AG04449 (cell line): Measurements from ENCODE around the gene MRPL52.

ENCODE experiments used
- CTCF ChIA-PET: fragments of 350-600 bp; formaldehyde crosslinking; extraction: SDS; loops from one replicate; lab custom pipeline; 2021; ENCODE audit warnings: antibody characterized with exemption; lab: Yijun Ruan, JAX
- POLR2A ChIA-PET: fragments of 400-600, 350-600 bp; formaldehyde crosslinking; extraction: SDS; loops from one replicate; lab custom pipeline; 2020; ENCODE audit warnings: antibody characterized with exemption, inconsistent platforms; lab: Yijun Ruan, JAX
- DNase-seq: peaks from one replicate; pipeline ENCODE4 v3.0.0-alpha.2; 2010; ENCODE audit warnings: low read depth, low spot score
- H3K4me3 ChIP-seq: 2 replicates; pipeline ENCODE4 v1.5.1; 2011; ENCODE audit warnings: low read depth, mild to moderate bottlenecking, control low read depth, low read length
- CTCF ChIP-seq: IDR thresholded peaks from one replicate; pipeline ENCODE4 v1.5.1; 2011; ENCODE audit warnings: mild to moderate bottlenecking, moderate library complexity, low read length, control low read depth, inconsistent platforms; ENCODE audit not compliant: insufficient read depth; ENCODE audit errors: missing control alignments

Gene MRPL52

GRCh38 chr14:22843123-22843925 lies 13.6 kb downstream of the MRPL52 start:
- no peak overlapping the region for H3K4me3 ChIP-seq
- DNase-seq: no peak
- POLR2A ChIA-PET: interaction anchor here (1.0 kb wide), 1 partner anchor 20 kb away, joined by 3 read pairs; no protein-coding TSS in a partner anchor
- CTCF ChIA-PET: interaction anchor here (0.8 to 13.5 kb wide), 6 partner anchors 7 to 291 kb away, joined by 3 to 272 read pairs (median 4); no protein-coding TSS in a partner anchor
- no peak for TF ChIP-seq CTCF

- no peak for TF ChIP-seq CTCF
- ChIA-PET CTCF (interaction anchor here (1.2 to 13.5 kb wide), 7 partner anchors 6 to 284 kb away, joined by 4 to 272 read pairs (median 6); no protein-coding TSS in a partner anchor), POLR2A (no interaction called here)
- no peak for DNase-seq
- no peak overlapping the region for H3K4me3 ChIP-seq
Measured at GRCh38 chr14:22844221-22845102, 14.8 kb downstream of the MRPL52 start.

- no peak overlapping the region for H3K4me3 ChIP-seq
- ChIA-PET POLR2A (no interaction called here), CTCF (interaction anchor here (1.2 to 10.9 kb wide), 7 partner anchors 7 to 284 kb away, joined by 4 to 272 read pairs (median 6); partner anchors contain the start of gene MMP14)
- DNase-seq: no peak
- TF ChIP-seq CTCF: no peak
Measured at GRCh38 chr14:22845103-22845394, 15.4 kb downstream of the MRPL52 start.

GRCh38 chr14:22845821-22846625 lies 16.3 kb downstream of the MRPL52 start:
- ChIA-PET POLR2A (interaction anchor here (7.3 kb wide), 1 partner anchor 9 kb away, joined by 158 read pairs; the partner anchor contains the start of gene MMP14), CTCF (interaction anchor here (1.0 to 10.9 kb wide), 7 partner anchors 8 to 291 kb away, joined by 3 to 272 read pairs (median 6); partner anchors contain the start of gene MMP14)
- no peak for DNase-seq
- no peak overlapping the region for H3K4me3 ChIP-seq
- no peak for TF ChIP-seq CTCF

GRCh38 chr14:22846811-22847307 lies 17.2 kb downstream of the MRPL52 start:
- ChIA-PET CTCF (interaction anchor here (1.0 to 10.9 kb wide), 5 partner anchors 8 to 292 kb away, joined by 3 to 272 read pairs (median 6); partner anchors contain the start of gene MMP14), POLR2A (interaction anchor here (7.3 kb wide), 1 partner anchor 10 kb away, joined by 158 read pairs; the partner anchor contains the start of gene MMP14)
- TF ChIP-seq CTCF: no peak
- H3K4me3 ChIP-seq: no peak overlapping the region
- DNase-seq: no peak
